ENCODE measurements around the gene SIM2. TPM values are rescaled to one million over a fixed set of nuclear protein-coding genes. Genes with fewer than 3 reads are reported as not detected.

The SIM2 gene
- total RNA-seq, 4 donors from 2014 or later, result 1.00 to 9.3 (median 4.1) TPM

GRCh38 chr21:36741506-36741905 is 42.6 kb downstream of the SIM2 start:
- Histone ChIP-seq H3K4me3 (no peak overlapping the region), H3K27me3 (no peaks in the 10 kb centered on the region), H3K9me3 (no peaks in the 10 kb centered on the region), H3K4me1 (peaks cover 5 to 9% of the 10 kb centered on the region in 2 donors), H3K36me3 (no peaks in the 10 kb centered on the region), H3K27ac (no peak overlapping the region)
- intact Hi-C loops (cut with DNase I; ENCODE audit: low total_unique reads), result no loop called here
- ATAC-seq, result no peak
- TF ChIP-seq POLR2A (IDR thresholded peaks at IDR 0.05) (no peak), CTCF (IDR thresholded peaks at IDR 0.05 in 4 of 5, conservative IDR thresholded peaks at IDR 0.05 in 1 of 5) (no peak)
- no peak for DNase-seq
- in situ Hi-C loops (cut with MboI; ENCODE audit: low sequenced_read_pairs in 4 of 4), result no loop called here

- Histone ChIP-seq H3K9me3 (no peaks in the 10 kb centered on the region), H3K4me1 (peaks cover 5 to 9% of the 10 kb centered on the region in 2 donors), H3K27ac (no peak overlapping the region), H3K36me3 (no peaks in the 10 kb centered on the region), H3K4me3 (no peak overlapping the region), H3K27me3 (no peaks in the 10 kb centered on the region)
- no peak for DNase-seq
- no peak for ATAC-seq
- in situ Hi-C loops (cut with MboI; ENCODE audit: low sequenced_read_pairs in 4 of 4) (no loop called here), intact Hi-C loops (cut with DNase I; ENCODE audit: low total_unique reads) (no loop called here)
- TF ChIP-seq CTCF (IDR thresholded peaks at IDR 0.05 in 4 of 5, conservative IDR thresholded peaks at IDR 0.05 in 1 of 5), result no peak
- no peak for TF ChIP-seq POLR2A (IDR thresholded peaks at IDR 0.05)
Observed at GRCh38 chr21:36743008-36743407, 44.1 kb downstream of the SIM2 start.

GRCh38 chr21:36743446-36743845 is 44.5 kb downstream of the SIM2 start:
- intact Hi-C loops (cut with DNase I; ENCODE audit: low total_unique reads) (no loop called here), in situ Hi-C loops (cut with MboI; ENCODE audit: low sequenced_read_pairs in 4 of 4) (no loop called here)
- no peak for TF ChIP-seq POLR2A (IDR thresholded peaks at IDR 0.05)
- TF ChIP-seq CTCF (IDR thresholded peaks at IDR 0.05 in 4 of 5, conservative IDR thresholded peaks at IDR 0.05 in 1 of 5), result no peak
- Histone ChIP-seq H3K9me3 (no peaks in the 10 kb centered on the region), H3K27me3 (no peaks in the 10 kb centered on the region), H3K4me3 (no peak overlapping the region), H3K4me1 (peaks cover 5 to 9% of the 10 kb centered on the region in 2 donors), H3K27ac (no peak overlapping the region), H3K36me3 (no peaks in the 10 kb centered on the region)
- ATAC-seq (no peak), DNase-seq (no peak)

- Histone ChIP-seq H3K9me3 (no peaks in the 10 kb centered on the region), H3K27ac (no peak overlapping the region), H3K4me1 (peaks cover 5 to 9% of the 10 kb centered on the region in 2 donors), H3K27me3 (no peaks in the 10 kb centered on the region), H3K4me3 (no peak overlapping the region), H3K36me3 (no peaks in the 10 kb centered on the region)
- intact Hi-C loops (cut with DNase I; ENCODE audit: low total_unique reads), result no loop called here
- ATAC-seq, result no peak
- no peak for DNase-seq
- TF ChIP-seq CTCF (IDR thresholded peaks at IDR 0.05 in 4 of 5, conservative IDR thresholded peaks at IDR 0.05 in 1 of 5) (no peak), POLR2A (IDR thresholded peaks at IDR 0.05) (no peak)
- in situ Hi-C loops (cut with MboI; ENCODE audit: low sequenced_read_pairs in 4 of 4), result no loop called here
Observed at GRCh38 chr21:36744190-36744559, 45.3 kb downstream of the SIM2 start.

- in situ Hi-C loops (cut with MboI; ENCODE audit: low sequenced_read_pairs in 4 of 4), result no loop called here
- Histone ChIP-seq H3K4me3 (no peak overlapping the region), H3K4me1 (peaks cover 5 to 9% of the 10 kb centered on the region in 2 donors), H3K27me3 (no peaks in the 10 kb centered on the region), H3K9me3 (no peaks in the 10 kb centered on the region), H3K27ac (no peak overlapping the region), H3K36me3 (no peaks in the 10 kb centered on the region)
- intact Hi-C loops (cut with DNase I; ENCODE audit: low total_unique reads), result loop anchor here (5.0 kb wide), 2 partner anchors 108 to 183 kb away; no protein-coding TSS in a partner anchor
- ATAC-seq (peak in 1 of 2 donors; percentile 23), DNase-seq (no peak)
- TF ChIP-seq POLR2A (IDR thresholded peaks at IDR 0.05) (no peak), CTCF (IDR thresholded peaks at IDR 0.05 in 4 of 5, conservative IDR thresholded peaks at IDR 0.05 in 1 of 5) (no peak)
Observed at GRCh38 chr21:36744560-36745231, 45.8 kb downstream of the SIM2 start.
